NCI-H187 treated with DMSO at 0.1 percent for 48 hours (cell line): Measurements from ENCODE around the gene CCDC69.

ENCODE experiments used
- DNase-seq: peaks from one replicate; lab custom pipeline; 2025; lab: John Stamatoyannopoulos, UW

Gene CCDC69

GRCh38 chr5:151140686-151141459 is 83.0 kb downstream of the CCDC69 start:
- DNase-seq: no peak

DNA sequence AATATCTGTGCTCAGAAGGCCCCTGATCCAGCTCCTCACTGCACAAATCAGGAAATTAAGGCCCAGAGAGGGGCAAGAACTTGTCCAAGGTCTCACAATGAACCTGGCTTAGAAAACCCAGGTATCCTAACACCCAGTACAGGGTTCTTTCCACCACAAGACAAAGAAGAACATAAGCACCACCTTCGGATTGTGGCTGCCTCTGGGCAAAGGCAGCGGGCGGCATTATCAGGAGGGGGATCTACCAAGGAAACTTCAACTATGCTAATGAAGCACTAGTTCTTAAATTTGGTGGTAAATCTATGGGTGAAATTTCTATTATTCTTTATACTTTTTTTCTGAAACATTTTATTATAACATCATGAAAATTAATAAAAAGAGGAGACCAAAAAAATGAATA is 84.2 kb downstream of the CCDC69 start:
- no peak for DNase-seq

DNA sequence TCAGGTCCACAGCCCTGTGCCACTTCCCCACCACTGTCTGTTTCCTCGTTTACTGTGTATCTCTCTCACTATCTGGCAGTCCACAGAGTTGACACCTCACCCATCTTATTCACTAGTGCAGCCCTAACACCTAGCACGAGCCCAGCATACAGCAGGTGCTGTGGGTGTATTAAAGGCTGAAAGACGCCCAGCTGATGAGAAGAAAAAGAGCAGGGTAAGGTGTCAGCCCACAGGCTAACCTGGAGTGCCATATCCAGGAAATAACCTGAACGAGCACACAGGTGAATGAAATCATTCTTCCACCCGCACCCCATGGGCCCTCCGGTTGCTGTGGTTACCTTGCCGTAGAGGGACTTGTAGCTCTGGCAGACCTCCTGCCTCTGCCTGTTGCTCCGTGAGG is 84.9 kb downstream of the CCDC69 start:
- no peak for DNase-seq

DNA sequence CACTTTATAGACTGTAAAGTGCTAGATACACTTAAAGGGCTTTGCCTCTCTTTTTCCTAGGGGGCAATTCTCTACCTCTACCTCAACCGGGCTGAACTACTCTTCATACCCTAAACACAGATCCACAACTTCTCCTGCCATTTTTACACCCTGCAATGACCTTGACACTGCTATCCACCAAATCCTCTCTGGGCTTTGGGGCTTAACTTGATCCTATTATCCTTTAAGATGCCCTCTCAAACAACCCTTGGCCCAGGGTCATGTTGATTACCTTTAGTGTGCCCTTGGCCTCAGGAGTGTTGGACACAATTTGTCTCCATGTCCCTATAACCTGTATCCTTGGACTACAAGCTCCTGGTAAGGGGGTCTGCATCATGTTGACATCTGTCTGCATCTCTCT is 85.8 kb downstream of the CCDC69 start:
- no peak for DNase-seq

DNA sequence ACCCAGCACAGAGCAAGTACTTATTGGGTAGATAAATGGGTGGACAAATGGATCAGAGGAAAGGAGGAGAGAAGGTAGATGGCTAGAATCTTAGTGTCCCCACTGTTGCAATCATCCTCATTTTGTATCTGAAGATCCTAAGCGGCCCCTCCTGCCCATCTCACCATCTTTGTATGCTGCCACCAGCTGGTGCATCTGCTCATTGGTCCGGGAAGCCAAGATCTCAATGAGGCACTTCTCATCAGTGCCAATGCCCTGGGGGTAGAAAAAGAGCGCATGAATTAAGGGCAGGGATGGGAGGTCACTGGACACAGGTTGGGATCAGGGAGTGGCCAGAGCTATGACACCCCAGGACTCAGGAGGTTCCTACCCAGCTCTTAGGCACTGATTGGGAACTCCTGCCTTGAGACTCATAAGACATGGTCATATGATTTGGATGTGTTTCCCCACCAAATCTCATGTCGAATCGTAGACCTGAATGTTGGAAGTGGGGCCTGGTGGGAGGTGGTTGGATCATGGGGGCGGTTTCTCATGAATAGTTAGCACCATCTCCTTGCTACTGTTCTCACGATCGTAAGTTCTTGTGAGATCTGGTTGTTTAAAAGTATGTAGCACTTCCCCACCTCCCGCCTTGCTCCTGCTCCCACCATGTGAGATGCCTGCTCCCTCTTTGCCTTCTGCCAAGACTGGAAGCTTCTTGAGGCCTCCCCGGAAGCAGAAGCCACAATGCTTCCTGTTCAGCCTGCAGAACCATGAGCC is 86.6 kb downstream of the CCDC69 start:
- no peak for DNase-seq

- no peak for DNase-seq
Measured at GRCh38 chr5:151134228-151134627, 89.7 kb downstream of the CCDC69 start.

- peak; percentile 91 for DNase-seq
Measured at GRCh38 chr5:151132963-151133362, 90.9 kb downstream of the CCDC69 start.
